CD14-positive monocyte (primary cell): ENCODE data around the gene LCP1. TPM values are rescaled to one million over a fixed set of nuclear protein-coding genes. Genes with fewer than 3 reads are reported as not detected.

Source experiments
- DNase-seq, 3 donors: peaks; one replicate each; pipeline ENCODE4 v3.0.0-alpha.2; 2011 to 2022
- H2AFZ ChIP-seq: 2 replicates; pipeline ENCODE4 v1.6.0; 2012; ENCODE audit warnings: mild to moderate bottlenecking, low read depth, low read length, inconsistent platforms; ENCODE audit not compliant: insufficient read depth, poor library complexity, severe bottlenecking
- H3K27ac ChIP-seq, 2 donors: 1 replicate in 1 of 2; 2 replicates in 1 of 2; pipeline ENCODE4 v1.5.1; 2012 to 2013; ENCODE audit warnings: low read length in 2 of 2, control low read depth in 1 of 2, inconsistent platforms in 1 of 2, low read depth in 1 of 2, mild to moderate bottlenecking in 1 of 2
- H3K27me3 ChIP-seq, 2 donors: one replicate each; pipeline versions ENCODE4 v1.6.0 to v1.6.1; 2011 to 2013; ENCODE audit warnings: low read length in 2 of 2; ENCODE audit not compliant: control insufficient read depth in 2 of 2, insufficient read depth in 2 of 2
- H3K36me3 ChIP-seq, 2 donors: replicated peaks in 1 of 2; 1 replicate in 1 of 2; 2 replicates in 1 of 2; pipeline versions ENCODE4 v1.5.1 to v1.6.1; 2012 to 2013; ENCODE audit warnings: low read length in 2 of 2, control low read depth in 1 of 2, inconsistent platforms in 1 of 2, mild to moderate bottlenecking in 1 of 2; ENCODE audit not compliant: insufficient read depth in 2 of 2, control insufficient read depth in 1 of 2
- H3K4me1 ChIP-seq, 2 donors: 1 replicate in 1 of 2; 2 replicates in 1 of 2; pipeline versions ENCODE4 v1.5.1 to v1.6.1; 2012 to 2013; ENCODE audit warnings: low read length in 2 of 2, control low read depth in 1 of 2, inconsistent platforms in 1 of 2, mild to moderate bottlenecking in 1 of 2, moderate library complexity in 1 of 2; ENCODE audit not compliant: insufficient read depth in 2 of 2, control insufficient read depth in 1 of 2
- H3K4me2 ChIP-seq: replicated peaks from 2 replicates; pipeline ENCODE3; 2012; ENCODE audit warnings: low read length, moderate library complexity, mild to moderate bottlenecking; ENCODE audit not compliant: poor library complexity, severe bottlenecking; ENCODE audit errors: extremely low read depth
- H3K4me3 ChIP-seq, 3 experiments: fragments of 200-600 bp in 1 of 3; sonication (generic) in 1 of 3; replicated peaks in 1 of 3; 1 replicate in 2 of 3; 2 replicates in 1 of 3; pipeline ENCODE4 v1.5.1; 2011 to 2013; ENCODE audit warnings: low read length in 3 of 3, mild to moderate bottlenecking in 3 of 3, control low read depth in 2 of 3, low read depth in 2 of 3, inconsistent platforms in 1 of 3, moderate library complexity in 1 of 3
- H3K79me2 ChIP-seq: 2 replicates; pipeline ENCODE4 v1.6.0; 2012; ENCODE audit warnings: mild to moderate bottlenecking, control low read depth, inconsistent platforms, low read length, moderate library complexity; ENCODE audit not compliant: insufficient read depth
- H3K9ac ChIP-seq: 2 replicates; pipeline ENCODE4 v1.6.0; 2017; ENCODE audit warnings: low read length, mild to moderate bottlenecking; ENCODE audit not compliant: insufficient read depth, poor library complexity, severe bottlenecking
- H3K9me3 ChIP-seq, 2 donors: replicated peaks in 1 of 2; 1 replicate in 1 of 2; 2 replicates in 1 of 2; pipeline versions ENCODE4 v1.5.1 to v1.6.1; 2012 to 2013; ENCODE audit warnings: low read length in 2 of 2, control low read depth in 1 of 2; ENCODE audit not compliant: control insufficient read depth in 1 of 2, insufficient read depth in 1 of 2
- H4K20me1 ChIP-seq: 2 replicates; pipeline ENCODE4 v1.6.0; 2012; ENCODE audit warnings: mild to moderate bottlenecking, low read length, control low read depth, moderate library complexity; ENCODE audit not compliant: insufficient read depth
- H3K27ac Mint-ChIP-seq, 7 donors: one replicate each; pipeline ENCODE4 v1.8.0; 2020; ENCODE audit warnings: mild to moderate bottlenecking in 7 of 7, mixed read lengths in 7 of 7, moderate library complexity in 6 of 7, inconsistent platforms in 2 of 7
- H3K27me3 Mint-ChIP-seq, 3 donors: one replicate each; pipeline ENCODE4 v1.8.0; 2021 to 2022; ENCODE audit warnings: low read depth in 3 of 3, mild to moderate bottlenecking in 3 of 3, mixed read lengths in 3 of 3, moderate library complexity in 3 of 3, inconsistent platforms in 1 of 3
- H3K36me3 Mint-ChIP-seq, 2 donors: one replicate each; pipeline ENCODE4 v1.8.0; 2020; ENCODE audit warnings: mixed read lengths in 2 of 2, inconsistent platforms in 1 of 2, mild to moderate bottlenecking in 1 of 2
- H3K4me1 Mint-ChIP-seq: one replicate; pipeline ENCODE4 v1.8.0; 2020; ENCODE audit warnings: mild to moderate bottlenecking, mixed read lengths
- H3K4me3 Mint-ChIP-seq, 2 donors: one replicate each; pipeline ENCODE4 v1.8.0; 2020; ENCODE audit warnings: mild to moderate bottlenecking in 2 of 2, mixed read lengths in 2 of 2, moderate library complexity in 1 of 2
- H3K9me3 Mint-ChIP-seq, 7 donors: one replicate each; pipeline ENCODE4 v1.8.0; 2020 to 2022; ENCODE audit warnings: mixed read lengths in 7 of 7, mild to moderate bottlenecking in 6 of 7, moderate library complexity in 6 of 7, inconsistent platforms in 2 of 7
- CTCF ChIP-seq: fragments of 200-600 bp; IDR thresholded peaks from one replicate; pipeline ENCODE4 v1.8.0; 2022; ENCODE audit warnings: antibody characterized with exemption, mild to moderate bottlenecking
- WGBS: methylation state at CpG from one replicate; pipeline ENCODE4 v1.1.5; 2013; ENCODE audit warnings: missing lambda C conversion rate; ENCODE audit not compliant: insufficient coverage; 5-methylcytosine and 5-hydroxymethylcytosine counted together
- intact Hi-C, 2 donors: fragments of 100-400 bp; cut with micrococcal nuclease; formaldehyde crosslinking; loops; one replicate each; pipeline versions ENCODE4 v1.15.0 to v1.15.1; 2023
- polyA plus RNA-seq, 3 donors: library from polyadenylated mRNA; depleted of rRNA in 1 of 3; unstranded in 2 of 3; stranded (reverse) in 1 of 3; fragments of 300-500 nt in 2 of 3; fragments of >200 nt in 1 of 3; fragmentation: Illumina TruSeq in 2 of 3; gene quantifications; 1 replicate in 2 of 3; 2 replicates in 1 of 3; pipeline ENCODE4 v1.2.3, GENCODE V29; 2012 to 2021

The LCP1 gene
- polyA plus RNA-seq, 3 donors, result 653 to 2,003 (median 1,636) TPM

- Histone ChIP-seq H3K27me3 (no peaks in the 10 kb centered on the region), H2AFZ (no peak overlapping the region), H3K27ac (no peak overlapping the region), H3K9me3 (no peaks in the 10 kb centered on the region), H3K4me1 (peaks cover 19 to 22% of the 10 kb centered on the region in 2 donors), H3K9ac (no peak overlapping the region), H3K4me2 (no peak overlapping the region), H3K36me3 (peaks cover 6 to 9% of the 10 kb centered on the region in 2 donors), H3K79me2 (no peaks in the 10 kb centered on the region), H3K4me3 (no peak overlapping the region), H4K20me1 (peaks cover 26% of the 10 kb centered on the region)
- TF ChIP-seq CTCF, result no peak
- no peak for DNase-seq
- 78% methylated on average over 3 of the region's 4 CpGs for WGBS
- Mint-ChIP-seq H3K4me3 (no peak overlapping the region), H3K9me3 (peaks cover 0 to under 1% (median 0%) of the 10 kb centered on the region in 7 donors), H3K36me3 (peaks cover 11% of the 10 kb centered on the region in 2 donors), H3K27ac (no peak overlapping the region), H3K4me1 (peaks cover 27% of the 10 kb centered on the region), H3K27me3 (peaks cover 1 to 3% (median 3%) of the 10 kb centered on the region in 3 donors)
- intact Hi-C loops, result loop anchor here (10.0 kb wide), 2 partner anchors 67 to 317 kb away; partner anchors contain the start of gene ZC3H13 (in 1 of the 2)
Measured at GRCh38 chr13:46121597-46122163, 60.3 kb downstream of the LCP1 start.

GRCh38 chr13:46121033-46121432 is 60.9 kb downstream of the LCP1 start:
- no peak overlapping the region for H3K27ac ChIP-seq
- H3K9me3 ChIP-seq, result no peaks in the 10 kb centered on the region
- no peak overlapping the region for H3K27ac Mint-ChIP-seq
- no peak for TF ChIP-seq CTCF
- H3K4me1 Mint-ChIP-seq, result peaks cover 22% of the 10 kb centered on the region
- H3K4me1 ChIP-seq, result peaks cover 16 to 18% of the 10 kb centered on the region in 2 donors
- H3K9me3 Mint-ChIP-seq, result peaks cover 0 to 5% (median 2%) of the 10 kb centered on the region in 7 donors
- no CpG with 5 or more reads among the region's 2 CpGs for WGBS
- DNase-seq, result no peak
- H3K27me3 Mint-ChIP-seq, result peaks cover 1 to 3% (median 3%) of the 10 kb centered on the region in 3 donors
- no peaks in the 10 kb centered on the region for H3K79me2 ChIP-seq
- H2AFZ ChIP-seq, result no peak overlapping the region
- intact Hi-C loops, result loop anchor here (10.0 kb wide), 2 partner anchors 66 to 316 kb away; partner anchors contain the start of gene ZC3H13 (in 1 of the 2)
- H3K4me2 ChIP-seq, result no peak overlapping the region
- peaks cover 4% of the 10 kb centered on the region in 2 donors for H3K36me3 Mint-ChIP-seq
- no peak overlapping the region for H3K4me3 Mint-ChIP-seq
- H4K20me1 ChIP-seq, result peaks cover 19% of the 10 kb centered on the region
- H3K27me3 ChIP-seq, result no peaks in the 10 kb centered on the region
- H3K4me3 ChIP-seq, result no peak overlapping the region
- peaks cover 0 to 3% of the 10 kb centered on the region in 2 donors for H3K36me3 ChIP-seq
- no peak overlapping the region for H3K9ac ChIP-seq
